ENCODE measurements around the gene HOXD11.

Gene HOXD11

DNA sequence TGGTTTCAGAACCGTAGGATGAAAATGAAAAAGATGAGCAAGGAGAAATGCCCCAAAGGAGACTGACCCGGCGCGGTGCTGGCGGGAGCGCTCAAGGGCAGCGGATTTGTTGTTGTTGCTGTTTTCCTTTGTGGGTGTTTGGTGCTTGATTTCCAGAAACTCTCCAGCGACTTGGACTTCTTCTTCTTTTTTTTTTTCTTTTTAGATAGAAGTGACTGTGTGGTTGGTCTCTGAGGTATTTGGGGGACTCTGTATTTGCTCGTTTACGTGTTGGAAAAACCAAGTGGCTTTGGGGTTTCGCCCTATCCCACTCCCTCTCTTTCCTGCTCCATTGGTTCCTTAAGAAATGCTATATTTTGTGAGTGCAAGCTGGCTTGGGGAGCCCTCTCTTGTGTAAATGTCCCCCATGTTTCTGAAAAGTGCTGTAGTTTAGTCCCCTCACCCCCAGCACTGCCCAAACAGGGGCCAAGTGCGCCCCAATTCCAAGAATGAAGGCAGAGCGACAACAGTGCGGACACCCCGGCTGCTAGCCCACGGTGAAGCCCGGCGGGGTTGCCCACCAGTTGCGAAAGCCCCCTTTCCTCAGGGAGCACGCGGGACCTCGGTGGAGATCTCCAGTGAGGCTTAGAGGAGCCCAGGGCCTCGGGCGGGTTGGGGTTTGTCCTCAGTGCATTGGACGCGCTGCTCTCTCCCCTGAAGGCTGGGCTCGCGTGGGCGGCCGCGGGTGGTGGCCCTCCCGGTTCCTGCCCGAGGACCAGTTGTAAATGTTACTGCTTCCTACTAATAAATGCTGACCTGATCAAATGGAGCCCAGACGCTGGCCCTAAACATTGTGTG, 17.2 kb downstream of the HOXD11 start:
- no peak for DNase-seq (ENCODE audit: low spot score)
- Histone ChIP-seq H2BK120ac (ENCODE audit: low read depth, low read length) (no peak overlapping the region), H3K14ac (ENCODE audit: low read length) (no peak overlapping the region), H3K27me3 (ENCODE audit: control insufficient read depth in 3 of 3, insufficient read depth in 3 of 3, low read depth in 1 of 3, low read length in 3 of 3) (peaks cover 67 to 100% (median 93%) of the 10 kb centered on the region in 3 experiments), H4K91ac (ENCODE audit: low read depth, low read length, poor library complexity) (no peak overlapping the region), H3K23ac (ENCODE audit: low read depth, low read length, poor library complexity) (peak overlapping the region; percentile 26), H3K4me1 (ENCODE audit: control insufficient read depth in 2 of 2, insufficient read depth in 1 of 2, low read depth in 1 of 2, low read length in 2 of 2) (peaks cover 0 to 5% of the 10 kb centered on the region in 2 donors), H3K18ac (ENCODE audit: low read length) (no peak overlapping the region), H3K79me1 (ENCODE audit: low read depth, low read length) (no peaks in the 10 kb centered on the region), H2BK5ac (ENCODE audit: low read length) (no peak overlapping the region), H3K9ac (ENCODE audit: low read depth, low read length, poor library complexity) (no peak overlapping the region), H3K4me2 (ENCODE audit: insufficient read depth, low read length, poor library complexity, severe bottlenecking) (no peak overlapping the region), H2AFZ (ENCODE audit: low read length) (no peak overlapping the region), H3K36me3 (replicated peaks in 1 of 2; ENCODE audit: control insufficient read depth in 2 of 2, insufficient read depth in 2 of 2, low read length in 2 of 2) (no peaks in the 10 kb centered on the region), H4K8ac (ENCODE audit: low read depth, low read length) (no peak overlapping the region), H2BK15ac (ENCODE audit: low read length) (no peak overlapping the region), H2BK12ac (ENCODE audit: low read length) (no peak overlapping the region), H3K4ac (ENCODE audit: low read length) (no peak overlapping the region), H3K27ac (replicated peaks; ENCODE audit: low read length) (no peak overlapping the region), H3K9me3 (replicated peaks in 1 of 2; ENCODE audit: control insufficient read depth in 2 of 2, insufficient read depth in 1 of 2, low read depth in 1 of 2, low read length in 2 of 2) (no peaks in the 10 kb centered on the region), H3K4me3 (ENCODE audit: low read length in 2 of 2) (no peak overlapping the region), H2AK5ac (ENCODE audit: low read depth, low read length) (no peak overlapping the region)
- no CpG with 5 or more reads among the region's 34 CpGs for WGBS, 2 donors (ENCODE audit: extremely low coverage in 2 of 2, insufficient read length in 2 of 2, insufficient replicate concordance in 1 of 2)

GRCh38 chr2:176124947-176125771, 18.1 kb downstream of the HOXD11 start:
- Histone ChIP-seq H3K9me3 (replicated peaks in 1 of 2; ENCODE audit: control insufficient read depth in 2 of 2, insufficient read depth in 1 of 2, low read depth in 1 of 2, low read length in 2 of 2) (no peaks in the 10 kb centered on the region), H3K27ac (replicated peaks; ENCODE audit: low read length) (no peak overlapping the region), H3K9ac (ENCODE audit: low read depth, low read length, poor library complexity) (no peak overlapping the region), H3K18ac (ENCODE audit: low read length) (no peak overlapping the region), H3K4me1 (ENCODE audit: control insufficient read depth in 2 of 2, insufficient read depth in 1 of 2, low read depth in 1 of 2, low read length in 2 of 2) (peaks cover 0 to 5% of the 10 kb centered on the region in 2 donors), H2BK120ac (ENCODE audit: low read depth, low read length) (no peak overlapping the region), H2BK5ac (ENCODE audit: low read length) (no peak overlapping the region), H2BK15ac (ENCODE audit: low read length) (no peak overlapping the region), H3K79me1 (ENCODE audit: low read depth, low read length) (no peaks in the 10 kb centered on the region), H3K4ac (ENCODE audit: low read length) (no peak overlapping the region), H3K27me3 (ENCODE audit: control insufficient read depth in 3 of 3, insufficient read depth in 3 of 3, low read depth in 1 of 3, low read length in 3 of 3) (peaks cover 67 to 98% (median 93%) of the 10 kb centered on the region in 3 experiments), H4K8ac (ENCODE audit: low read depth, low read length) (no peak overlapping the region), H2BK12ac (ENCODE audit: low read length) (no peak overlapping the region), H2AK5ac (ENCODE audit: low read depth, low read length) (no peak overlapping the region), H4K91ac (ENCODE audit: low read depth, low read length, poor library complexity) (no peak overlapping the region), H3K36me3 (replicated peaks in 1 of 2; ENCODE audit: control insufficient read depth in 2 of 2, insufficient read depth in 2 of 2, low read length in 2 of 2) (no peaks in the 10 kb centered on the region), H3K23ac (ENCODE audit: low read depth, low read length, poor library complexity) (no peak overlapping the region), H3K14ac (ENCODE audit: low read length) (peak overlapping the region; percentile 6), H2AFZ (ENCODE audit: low read length) (no peak overlapping the region), H3K4me2 (ENCODE audit: insufficient read depth, low read length, poor library complexity, severe bottlenecking) (peak overlapping the region; percentile 4), H3K4me3 (ENCODE audit: low read length in 2 of 2) (no peak overlapping the region)
- DNase-seq (ENCODE audit: low spot score): no peak
- no CpG with 5 or more reads among the region's 9 CpGs for WGBS, 2 donors (ENCODE audit: extremely low coverage in 2 of 2, insufficient read length in 2 of 2, insufficient replicate concordance in 1 of 2)

DNA sequence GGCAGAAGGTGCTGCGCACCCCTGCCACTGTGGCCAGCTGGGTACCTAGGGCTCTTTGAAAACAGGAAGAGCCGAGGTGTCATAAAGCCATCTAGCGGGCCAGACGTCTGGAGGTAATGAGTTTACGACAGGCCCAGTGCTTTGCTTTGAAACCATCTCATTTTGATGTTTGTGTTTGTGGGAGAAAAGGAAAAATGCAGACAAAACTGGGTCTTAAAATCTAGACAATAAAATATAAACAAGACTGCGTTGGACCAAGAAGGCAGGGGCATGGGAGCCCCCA, 18.6 kb downstream of the HOXD11 start:
- Histone ChIP-seq H3K36me3 (replicated peaks in 1 of 2; ENCODE audit: control insufficient read depth in 2 of 2, insufficient read depth in 2 of 2, low read length in 2 of 2) (no peaks in the 10 kb centered on the region), H3K4me3 (ENCODE audit: low read length in 2 of 2) (no peak overlapping the region), H3K23ac (ENCODE audit: low read depth, low read length, poor library complexity) (no peak overlapping the region), H2BK12ac (ENCODE audit: low read length) (no peak overlapping the region), H2AFZ (ENCODE audit: low read length) (no peak overlapping the region), H2BK5ac (ENCODE audit: low read length) (no peak overlapping the region), H3K27ac (replicated peaks; ENCODE audit: low read length) (no peak overlapping the region), H2BK120ac (ENCODE audit: low read depth, low read length) (no peak overlapping the region), H3K4me2 (ENCODE audit: insufficient read depth, low read length, poor library complexity, severe bottlenecking) (no peak overlapping the region), H3K9ac (ENCODE audit: low read depth, low read length, poor library complexity) (no peak overlapping the region), H3K4ac (ENCODE audit: low read length) (no peak overlapping the region), H3K4me1 (ENCODE audit: control insufficient read depth in 2 of 2, insufficient read depth in 1 of 2, low read depth in 1 of 2, low read length in 2 of 2) (peaks cover 0 to 5% of the 10 kb centered on the region in 2 donors), H4K91ac (ENCODE audit: low read depth, low read length, poor library complexity) (no peak overlapping the region), H3K14ac (ENCODE audit: low read length) (no peak overlapping the region), H2AK5ac (ENCODE audit: low read depth, low read length) (no peak overlapping the region), H3K27me3 (ENCODE audit: control insufficient read depth in 3 of 3, insufficient read depth in 3 of 3, low read depth in 1 of 3, low read length in 3 of 3) (peaks cover 65 to 98% (median 93%) of the 10 kb centered on the region in 3 experiments), H2BK15ac (ENCODE audit: low read length) (no peak overlapping the region), H4K8ac (ENCODE audit: low read depth, low read length) (no peak overlapping the region), H3K18ac (ENCODE audit: low read length) (no peak overlapping the region), H3K9me3 (replicated peaks in 1 of 2; ENCODE audit: control insufficient read depth in 2 of 2, insufficient read depth in 1 of 2, low read depth in 1 of 2, low read length in 2 of 2) (no peaks in the 10 kb centered on the region), H3K79me1 (ENCODE audit: low read depth, low read length) (no peaks in the 10 kb centered on the region)
- no CpG with 5 or more reads among the region's 6 CpGs for WGBS, 2 donors (ENCODE audit: extremely low coverage in 2 of 2, insufficient read length in 2 of 2, insufficient replicate concordance in 1 of 2)
- no peak for DNase-seq (ENCODE audit: low spot score)
